Mucosa of gallbladder (tissue), 1 donor: ENCODE data around the gene PHLDB1. TPM values are rescaled to one million over a fixed set of nuclear protein-coding genes. Genes with fewer than 3 reads are reported as not detected.
A peak's percentile ranks its signal among the peaks of the same experiment; 100 is the strongest.
"Not testable (repeated sequence)": the region's sequence is repeated elsewhere in the genome, so short reads cannot be mapped to it uniquely, and the experiment has no call there.

Experiments
- DNase-seq: peaks from one replicate; pipeline ENCODE4 v3.0.0-alpha.2; 2020; ENCODE audit warnings: low spot score
- total RNA-seq: library from RNA; stranded (reverse); gene quantifications from one replicate; pipeline ENCODE4 v1.2.1, GENCODE V29; 2021
- donor health status: DM: no; HTN: no; CAD: no.

The PHLDB1 gene
- 89.6 TPM for total RNA-seq

DNA sequence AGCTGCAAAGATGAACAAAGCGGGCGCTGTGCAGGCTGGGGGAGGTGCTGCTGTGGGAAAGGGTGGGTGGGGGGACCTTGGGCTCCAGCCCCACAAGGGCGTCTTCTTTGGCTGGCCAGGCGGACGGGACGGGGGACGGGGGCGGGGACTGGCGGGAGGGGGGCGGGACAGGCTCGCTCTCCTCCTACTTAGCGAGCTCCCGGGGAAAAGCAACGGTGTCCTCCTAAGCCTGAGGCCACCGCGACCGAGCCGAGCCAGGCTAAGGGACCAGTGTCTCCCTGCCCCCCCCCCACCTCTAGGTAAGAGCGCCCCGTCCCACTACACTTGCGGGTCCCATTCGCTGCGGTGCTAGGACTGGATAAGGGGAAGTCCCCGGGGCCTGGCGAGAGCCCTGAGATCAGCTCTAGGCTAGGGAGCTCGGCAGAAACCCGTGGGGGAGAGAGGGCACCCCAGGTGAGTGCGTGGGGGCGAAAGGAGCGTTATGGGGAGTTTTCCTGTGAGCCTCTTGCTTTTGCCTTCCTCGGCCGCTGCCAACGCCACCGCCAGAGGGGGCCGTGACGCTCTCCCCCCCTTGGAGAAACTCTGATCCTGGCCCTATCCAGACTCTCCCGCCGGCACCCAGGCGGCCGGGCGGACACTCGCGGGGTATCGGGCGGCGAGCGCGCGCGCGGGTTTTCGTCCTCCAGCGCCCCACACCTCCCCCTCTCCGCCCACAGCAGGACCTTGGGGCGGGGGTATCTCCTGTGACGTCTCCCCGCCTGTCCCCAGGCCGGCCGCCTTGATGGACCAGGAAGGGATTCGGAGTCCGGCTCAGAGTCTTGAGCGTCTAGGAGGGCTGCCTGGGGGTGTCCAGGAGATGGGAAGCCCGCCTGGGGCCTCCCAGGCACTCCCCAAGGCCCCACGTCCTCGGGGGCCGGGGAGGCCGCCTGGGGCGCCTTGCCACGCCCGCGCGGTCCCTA, at the start of gene PHLDB1:
TSS of gene PHLDB1 (plus strand) at position 215 of the 959 bp plus-strand sequence. CDS start 6,222 bp downstream, outside the sequence.
- DNase-seq = no peak

DNA sequence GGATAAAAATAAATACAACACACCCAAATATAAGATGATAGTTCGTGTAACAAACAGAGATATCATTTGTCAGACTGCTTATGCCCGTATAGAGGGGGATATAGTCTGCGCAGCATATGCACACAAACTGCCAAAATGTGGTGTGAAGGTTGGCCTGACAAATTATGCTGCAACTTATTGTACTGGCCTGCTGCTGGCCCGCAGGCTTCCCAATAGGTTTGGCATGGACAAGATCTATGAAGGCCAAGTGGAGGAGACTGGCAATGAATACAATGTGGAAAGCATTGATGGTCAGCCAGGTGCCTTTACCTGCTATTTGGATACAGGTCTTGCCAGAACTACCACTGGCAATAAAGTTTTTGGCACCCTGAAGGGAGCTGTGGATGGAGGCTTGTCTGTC, 46.6 kb upstream of the PHLDB1 start:
- DNase-seq = no peak

DNA sequence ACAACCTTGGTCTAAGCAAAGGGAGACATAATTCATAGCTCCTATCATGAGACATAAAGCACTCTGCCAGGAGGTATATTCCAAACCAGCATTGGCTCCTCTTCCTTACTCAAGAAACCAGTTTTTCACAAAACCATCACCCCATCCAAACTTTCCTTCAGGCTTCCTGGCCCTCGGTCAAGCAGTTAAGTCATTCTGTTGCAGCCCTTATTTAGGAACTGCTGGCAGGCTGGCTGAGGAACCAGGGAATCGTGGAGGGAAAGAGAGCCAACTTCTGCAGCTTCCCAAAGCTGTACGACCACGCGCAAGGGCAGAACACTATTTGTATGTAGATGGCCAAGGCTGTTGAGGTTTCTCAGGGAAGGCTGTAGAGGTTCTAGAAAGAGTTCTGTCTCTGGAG, 42.4 kb upstream of the PHLDB1 start:
- DNase-seq = no peak

DNA sequence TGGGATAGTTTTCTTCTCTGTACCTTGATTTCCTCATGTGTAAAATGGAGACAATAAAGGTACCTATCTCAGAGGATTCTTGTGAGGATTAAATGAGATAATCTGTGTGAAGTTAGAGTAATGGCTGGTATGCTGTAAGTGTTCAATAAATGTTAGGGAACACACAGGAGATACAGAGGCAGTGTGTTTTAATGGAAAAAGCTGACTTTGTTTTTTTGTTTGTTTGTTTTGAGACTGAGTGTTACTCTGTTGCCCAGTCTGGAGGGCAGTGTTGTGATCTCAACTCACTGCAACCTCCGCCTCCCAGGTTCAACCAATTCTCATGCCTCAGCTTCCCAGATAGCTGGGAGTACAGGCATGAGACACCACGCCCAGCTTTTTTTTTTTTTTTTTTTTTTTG, 37.7 kb upstream of the PHLDB1 start:
- DNase-seq = no peak

DNA sequence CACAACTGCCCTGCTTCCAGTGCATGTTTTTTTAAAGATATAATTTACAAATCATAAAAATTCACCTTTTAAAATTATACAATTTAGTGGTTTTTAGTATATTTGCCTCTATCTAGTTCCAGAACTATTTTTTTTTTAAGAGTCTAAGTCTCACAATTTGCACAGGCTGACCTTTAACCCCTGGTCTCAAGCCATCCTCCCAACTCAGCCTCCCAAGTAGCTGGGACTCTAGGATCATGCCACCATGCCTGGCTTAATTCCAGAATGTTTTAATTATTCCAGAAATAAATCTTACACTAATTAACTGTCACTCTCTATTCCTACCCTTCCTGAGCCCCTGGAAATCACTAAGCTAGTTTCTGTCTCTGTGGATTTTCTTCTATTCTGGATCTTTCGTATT, 36.6 kb upstream of the PHLDB1 start:
- DNase-seq = no peak

DNA sequence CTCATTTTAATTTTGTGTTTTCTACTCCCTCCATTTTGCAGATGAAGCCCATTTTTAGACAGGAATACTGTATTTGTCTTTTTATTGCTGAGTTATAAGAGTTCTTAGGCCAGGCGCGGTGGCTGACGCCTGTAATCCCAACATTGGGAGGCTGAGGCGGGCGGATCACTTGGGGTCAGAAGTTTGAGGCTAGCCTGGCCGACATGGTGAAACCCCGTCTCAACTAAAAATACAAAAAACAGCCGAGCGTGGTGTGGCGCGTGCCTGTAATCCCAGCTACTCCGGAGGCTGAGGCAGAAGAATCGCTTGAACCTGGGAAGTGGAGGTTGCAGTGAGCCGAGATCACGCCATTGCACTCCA, 35.7 kb upstream of the PHLDB1 start:
- not testable (repeated sequence) for DNase-seq

DNA sequence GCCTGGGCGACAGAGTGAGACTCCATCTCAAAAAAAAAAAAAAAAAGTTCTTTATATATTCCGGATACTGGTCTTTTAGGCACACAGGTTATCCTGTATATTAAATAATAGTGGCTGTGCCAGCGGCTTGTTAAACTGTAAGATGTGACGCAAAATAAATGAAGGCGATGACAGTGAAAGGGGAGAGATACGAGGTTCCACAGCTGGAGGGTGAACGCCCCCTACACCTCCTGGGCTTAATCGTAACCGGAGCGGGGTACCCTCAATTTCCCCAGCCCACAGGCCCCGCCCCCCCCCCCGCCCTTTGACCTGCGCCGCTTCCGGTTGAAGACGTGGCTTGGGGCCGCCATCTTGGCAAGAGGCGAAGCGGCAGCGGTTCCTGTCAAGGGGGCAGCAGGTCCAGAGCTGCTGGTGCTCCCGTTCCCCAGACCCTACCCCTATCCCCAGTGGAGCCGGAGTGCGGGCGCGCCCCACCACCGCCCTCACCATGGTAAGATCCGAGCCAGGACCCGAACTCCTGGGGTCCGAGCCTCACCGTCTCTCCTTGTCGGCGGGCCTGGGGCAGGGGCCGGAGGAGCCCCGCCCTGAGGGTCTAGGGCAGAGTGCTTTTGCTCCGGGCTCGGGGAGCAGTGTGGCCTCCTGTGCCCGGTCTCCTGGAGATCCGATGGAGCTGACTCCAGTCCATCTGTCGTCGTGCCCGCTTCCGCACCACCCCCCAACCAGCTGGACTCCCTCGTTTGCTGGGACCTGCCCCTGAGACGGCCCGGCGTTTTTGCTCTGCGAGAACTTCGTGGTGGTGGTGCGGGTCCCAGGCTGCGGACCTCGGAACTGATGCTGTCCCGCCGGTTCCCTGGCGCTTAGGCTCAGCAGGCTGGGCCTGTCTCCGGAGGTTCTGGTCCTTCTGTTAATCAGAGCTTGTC, 35.1 kb upstream of the PHLDB1 start, which contains the start of gene ARCN1:
TSS of gene ARCN1 (plus strand) at position 349 of the 920 bp plus-strand sequence. CDS start at position 488, 139 bp downstream.
- DNase-seq = peak; percentile 62

DNA sequence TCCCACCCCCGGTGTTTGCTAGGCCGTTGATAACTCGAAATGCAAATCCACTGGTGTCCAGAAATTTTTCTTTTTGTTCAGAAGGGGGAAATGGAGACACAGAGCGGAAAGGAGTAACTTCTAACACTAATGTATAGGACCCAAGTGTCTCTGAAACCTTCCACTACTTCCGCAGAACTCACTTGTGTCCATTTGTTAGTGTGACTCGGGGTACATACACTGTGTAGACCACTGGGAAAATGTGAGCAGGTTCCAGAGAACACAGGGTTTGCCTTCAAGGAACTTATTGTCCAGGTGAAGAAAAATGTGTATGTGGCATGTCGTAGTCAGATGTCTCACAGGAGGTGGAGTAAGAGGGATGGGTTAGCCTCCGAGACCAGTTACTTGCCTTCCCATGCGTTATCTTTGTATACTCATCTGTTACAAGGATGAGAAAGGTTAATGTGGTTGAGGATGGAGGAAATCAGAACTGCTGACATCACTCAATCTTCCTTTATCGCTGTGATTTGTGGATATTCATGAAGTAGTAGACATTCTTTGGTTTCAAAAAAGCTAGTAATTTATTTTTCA, 34.3 kb upstream of the PHLDB1 start:
- DNase-seq = no peak

DNA sequence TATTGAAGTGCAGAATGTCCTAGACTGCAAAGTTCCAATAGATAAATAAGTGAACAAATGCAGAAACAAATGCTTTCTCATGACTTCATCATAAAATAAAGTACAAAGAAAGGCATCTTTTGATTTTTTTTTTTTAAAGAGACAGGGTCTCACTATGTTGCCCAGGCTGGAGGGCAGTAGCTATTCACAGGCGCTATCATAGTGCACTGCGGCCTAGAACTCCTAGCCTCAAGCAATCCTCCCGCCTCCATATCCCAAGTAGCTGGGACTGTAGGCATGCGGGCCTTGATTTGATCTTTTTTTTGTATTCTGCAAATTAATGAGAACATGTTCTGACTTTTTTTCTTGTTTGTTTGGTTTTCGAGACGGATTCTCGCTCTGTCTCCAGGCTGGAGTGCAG, 32.8 kb upstream of the PHLDB1 start:
- DNase-seq = no peak

DNA sequence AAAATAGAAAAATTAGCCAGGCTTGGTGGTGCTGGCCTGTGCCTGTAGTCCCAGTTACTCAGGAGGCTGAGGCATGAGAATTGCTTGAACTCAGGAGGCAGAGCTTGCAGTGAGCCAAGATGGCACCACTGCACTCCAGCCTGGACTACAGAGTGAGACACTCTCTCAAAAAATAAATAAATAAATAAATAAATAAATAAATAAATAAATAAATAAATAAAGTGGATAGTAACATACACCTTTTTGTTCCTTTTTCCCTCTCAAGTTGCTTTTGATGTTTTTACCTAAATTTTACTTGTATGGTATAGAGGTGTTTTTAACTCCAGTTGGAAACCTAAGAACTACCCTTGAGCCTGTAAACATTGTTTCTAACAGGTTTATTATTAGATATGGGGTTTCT, 29.4 kb upstream of the PHLDB1 start:
- DNase-seq = not testable (repeated sequence)

DNA sequence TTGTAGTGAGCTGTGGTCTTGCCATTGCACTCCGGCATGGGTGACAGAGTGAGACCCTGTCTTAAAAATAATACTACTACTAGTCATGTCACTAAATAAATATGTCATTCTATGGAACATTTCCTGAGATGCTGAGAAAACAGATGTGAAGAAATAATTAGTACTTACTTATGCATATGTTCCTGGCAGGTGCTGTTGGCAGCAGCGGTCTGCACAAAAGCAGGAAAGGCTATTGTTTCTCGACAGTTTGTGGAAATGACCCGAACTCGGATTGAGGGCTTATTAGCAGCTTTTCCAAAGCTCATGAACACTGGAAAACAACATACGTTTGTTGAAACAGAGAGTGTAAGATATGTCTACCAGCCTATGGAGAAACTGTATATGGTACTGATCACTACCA, 26.4 kb upstream of the PHLDB1 start:
- DNase-seq = no peak

DNA sequence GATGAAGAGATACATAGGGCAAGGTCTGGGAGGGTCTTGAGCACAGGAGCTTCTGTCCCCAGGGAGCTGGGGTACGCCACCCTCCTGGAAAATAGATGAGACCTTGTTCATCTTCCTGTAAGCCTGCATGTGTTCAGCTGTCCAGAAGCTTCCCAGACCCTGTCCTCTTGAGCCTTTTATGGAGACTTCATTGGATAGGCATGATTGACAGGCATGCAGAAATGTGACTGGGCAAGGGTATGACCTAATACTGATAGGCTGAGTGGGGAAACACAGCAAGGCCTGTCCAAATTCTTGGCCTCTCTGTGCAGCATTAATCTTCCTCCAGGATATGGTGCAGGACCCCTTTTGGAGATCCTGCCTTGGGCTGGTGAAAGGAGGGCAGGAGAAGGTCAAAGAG, 19.5 kb upstream of the PHLDB1 start:
- no peak for DNase-seq

DNA sequence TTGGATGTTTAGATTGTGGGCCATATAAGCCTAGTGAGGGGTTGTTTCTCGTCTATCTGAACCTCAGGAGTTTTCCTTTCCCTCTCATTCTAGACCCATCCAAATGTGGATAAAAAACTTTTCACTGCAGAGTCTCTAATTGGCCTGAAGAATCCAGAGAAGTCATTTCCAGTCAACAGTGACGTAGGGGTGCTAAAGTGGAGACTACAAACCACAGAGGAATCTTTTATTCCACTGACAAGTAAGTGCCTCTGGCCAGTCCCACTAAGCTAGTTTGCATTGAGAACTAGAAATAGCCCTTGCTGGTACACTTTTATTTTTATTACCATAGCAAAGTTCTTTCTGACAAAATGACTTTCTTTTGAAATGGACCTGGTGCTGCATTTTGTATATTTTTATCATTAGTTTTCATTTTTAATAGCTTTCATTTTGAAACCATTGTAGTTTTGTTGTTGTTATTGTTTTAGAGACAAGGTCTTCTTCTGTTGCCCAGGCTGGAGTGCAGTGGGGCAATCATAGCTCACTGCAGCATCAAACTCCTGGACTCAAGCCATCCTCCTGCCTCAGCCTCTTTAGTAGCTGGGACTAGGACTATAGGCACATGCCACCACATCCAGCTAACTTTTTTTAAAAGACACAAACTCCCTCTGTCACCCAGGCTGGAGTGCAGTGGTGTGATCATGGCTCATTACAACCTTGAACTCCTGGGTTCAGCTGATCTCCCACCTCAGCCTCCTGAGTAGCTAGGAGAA, 14.6 kb upstream of the PHLDB1 start:
- DNase-seq = no peak

DNA sequence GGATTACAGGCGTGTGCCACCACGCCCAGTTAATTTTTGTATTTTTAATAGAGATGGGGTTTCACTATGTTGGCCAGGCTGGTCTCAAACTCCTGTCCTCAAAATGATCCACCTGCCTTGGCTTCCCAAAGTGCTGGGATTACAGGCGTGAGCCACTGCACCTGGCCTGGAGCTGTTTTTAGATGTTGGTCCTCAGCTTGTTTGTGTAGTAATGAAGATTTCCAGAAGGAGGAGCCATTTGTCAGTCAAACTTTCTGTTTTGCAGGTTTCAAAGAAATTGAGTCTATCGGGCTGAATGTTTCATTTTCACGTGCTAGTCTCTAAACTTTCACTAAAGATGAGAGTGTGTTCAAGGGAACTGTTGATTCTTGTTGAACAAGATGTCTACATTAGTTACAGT, 12.4 kb upstream of the PHLDB1 start:
- not testable (repeated sequence) for DNase-seq

DNA sequence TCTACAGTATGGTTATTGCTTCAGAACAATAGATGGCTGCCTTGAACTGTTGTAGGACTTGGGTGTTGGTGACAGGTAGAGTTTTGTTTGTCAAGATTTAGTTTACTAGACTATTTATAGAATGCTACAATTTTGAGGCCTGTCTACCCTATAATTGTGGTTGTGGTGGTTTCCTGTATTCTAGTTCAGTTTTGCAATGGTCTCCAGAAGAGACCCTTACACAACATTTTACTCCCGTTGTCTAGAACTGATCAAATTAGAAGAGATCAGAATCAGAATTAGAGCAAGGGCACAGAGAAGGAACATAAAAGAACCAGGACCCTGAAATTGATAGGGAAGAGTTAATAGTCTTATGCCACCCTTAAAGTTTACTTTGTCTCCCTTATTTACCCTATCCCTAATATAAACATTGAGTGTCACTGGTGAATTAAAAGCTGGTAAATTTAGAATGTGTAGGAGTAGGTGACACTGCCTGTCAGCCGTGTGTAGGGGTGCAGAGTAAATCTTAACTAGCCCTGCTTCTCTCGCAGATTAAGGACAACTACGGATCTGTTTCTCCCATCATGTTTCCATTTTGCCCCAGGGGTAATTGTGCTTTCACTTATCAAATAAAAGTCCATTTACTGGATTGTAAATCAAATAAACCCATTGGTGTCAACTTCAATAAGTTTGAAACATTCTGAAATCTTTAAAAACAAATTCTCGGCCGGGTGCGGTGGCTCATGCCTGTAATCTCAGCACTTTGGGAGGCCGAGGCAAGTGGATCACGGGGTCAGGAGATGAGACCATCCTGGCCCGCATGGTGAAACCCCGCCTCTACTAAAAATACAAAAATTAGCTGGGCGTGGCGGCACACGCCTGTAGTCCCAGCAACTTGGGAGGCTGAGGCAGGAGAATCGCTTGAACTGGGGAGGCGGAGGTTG, 10.9 kb upstream of the PHLDB1 start:
- no peak for DNase-seq

DNA sequence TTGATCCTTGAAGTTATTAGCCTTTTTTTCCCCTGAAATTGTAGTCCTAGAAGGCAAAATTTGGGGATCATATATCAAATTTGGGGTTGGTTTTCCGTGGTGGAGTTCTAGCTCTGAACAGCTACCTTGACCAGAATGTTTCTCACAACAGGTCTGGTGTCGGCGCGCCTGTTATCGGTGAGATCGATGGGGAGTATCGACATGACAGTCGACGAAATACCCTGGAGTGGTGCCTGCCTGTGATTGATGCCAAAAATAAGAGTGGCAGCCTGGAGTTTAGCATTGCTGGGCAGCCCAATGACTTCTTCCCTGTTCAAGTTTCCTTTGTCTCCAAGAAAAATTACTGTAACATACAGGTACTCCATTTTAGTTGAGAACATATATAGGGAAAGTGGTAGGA, 9.9 kb upstream of the PHLDB1 start:
- DNase-seq = no peak

DNA sequence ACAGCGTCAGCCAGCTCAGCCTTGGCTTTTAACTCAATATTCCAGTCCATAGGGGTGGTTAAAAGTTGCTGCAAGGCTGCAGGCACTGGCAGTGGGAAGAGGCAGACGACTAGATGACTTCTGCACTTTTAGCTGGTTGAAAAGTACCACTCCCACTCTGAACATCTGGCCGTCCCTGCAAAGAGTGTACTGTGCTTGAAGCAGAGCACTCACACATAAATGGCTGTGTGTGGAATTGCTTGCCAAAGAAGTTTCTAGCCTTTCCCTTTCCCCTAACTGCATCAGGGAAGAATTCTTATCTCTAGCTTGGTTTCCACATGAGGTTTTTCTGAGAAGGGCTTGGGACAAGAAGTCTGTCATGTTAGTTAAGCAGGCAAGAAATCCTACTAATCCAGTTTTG, 5.1 kb upstream of the PHLDB1 start:
- no peak for DNase-seq

DNA sequence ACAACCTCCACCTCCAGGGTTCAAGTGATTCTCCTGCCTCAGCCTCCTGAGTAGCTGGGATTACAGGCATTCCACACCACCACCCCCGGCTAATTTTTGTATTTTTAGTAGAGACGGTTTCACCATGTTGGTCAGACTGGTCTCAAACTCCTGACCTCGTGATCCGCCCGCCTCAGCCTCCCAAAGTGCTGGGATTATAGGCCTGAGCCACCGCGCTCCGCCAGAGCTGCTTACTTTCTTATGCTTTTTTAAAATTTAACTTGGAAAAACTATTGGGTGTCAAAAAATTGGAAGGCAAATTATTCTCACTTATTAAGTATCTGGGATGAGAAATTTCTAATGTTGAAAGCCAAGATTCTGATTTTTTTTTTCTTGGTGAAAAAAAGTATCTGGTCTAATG, 3.7 kb upstream of the PHLDB1 start:
- not testable (repeated sequence) for DNase-seq

DNA sequence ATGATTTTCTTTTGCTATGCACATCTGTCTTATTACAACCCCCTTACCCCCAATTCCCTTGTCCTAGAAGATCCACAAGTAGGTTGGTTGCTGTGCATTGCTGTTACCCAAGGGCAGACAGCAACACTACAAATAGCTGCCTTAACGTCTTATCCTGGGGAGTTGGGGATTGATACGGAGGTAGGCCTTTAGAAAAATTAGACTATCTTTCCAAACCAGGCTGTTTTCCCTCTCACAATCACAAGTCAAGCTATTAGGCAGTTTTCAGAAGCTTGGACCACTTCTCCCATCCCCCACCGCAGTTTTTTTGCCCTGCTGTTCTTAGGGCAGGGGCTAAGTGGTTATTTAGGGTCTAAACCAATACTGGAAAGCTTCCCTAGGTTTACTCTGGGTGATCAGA, 2.8 kb upstream of the PHLDB1 start:
- DNase-seq = no peak
